Activated CD4-positive, alpha-beta T cell treated with anti-CD3 and anti-CD28 coated beads, Interleukin-2, amount 50 U/mL, for 1 hour (primary cell): ENCODE measurements around the gene CDHR2.

Source experiments
- DNase-seq: peaks from one replicate; pipeline ENCODE4 v3.0.0-alpha.2; 2020

CDHR2 gene

GRCh38 chr5:176548967-176549444, at the start of gene CDHR2:
Gene CDHR2, plus strand, starts transcription at chr5:176549342. Its CDS starts 16,011 bp downstream, at chr5:176565353.
- DNase-seq, result no peak

GRCh38 chr5:176500511-176500910, 48.6 kb upstream of the CDHR2 start:
- no peak for DNase-seq

- DNase-seq, result no peak
These were observed 47.8 kb upstream of the CDHR2 start for GRCh38 chr5:176501333-176501732.

- DNase-seq, result no peak
These were observed 45.6 kb upstream of the CDHR2 start for GRCh38 chr5:176503496-176503895.

- no peak for DNase-seq
These were observed 41.2 kb upstream of the CDHR2 start for GRCh38 chr5:176507911-176508310.

- DNase-seq, result no peak
These were observed 40.5 kb upstream of the CDHR2 start for GRCh38 chr5:176508603-176509002.

- DNase-seq, result no peak
These were observed 35.4 kb upstream of the CDHR2 start for GRCh38 chr5:176513788-176514187.

GRCh38 chr5:176514244-176514950, 34.7 kb upstream of the CDHR2 start:
- no peak for DNase-seq

- DNase-seq, result no peak
These were observed 33.7 kb upstream of the CDHR2 start for GRCh38 chr5:176515396-176515795.

- no peak for DNase-seq
These were observed 32.0 kb upstream of the CDHR2 start for GRCh38 chr5:176517053-176517661.

- DNase-seq, result no peak
These were observed 29.1 kb upstream of the CDHR2 start for GRCh38 chr5:176519810-176520720.

- no peak for DNase-seq
These were observed 27.9 kb upstream of the CDHR2 start for GRCh38 chr5:176521286-176521685.

- DNase-seq, result no peak
These were observed 27.4 kb upstream of the CDHR2 start for GRCh38 chr5:176521699-176522263.

GRCh38 chr5:176524138-176524537, 25.0 kb upstream of the CDHR2 start:
- no peak for DNase-seq

- DNase-seq, result no peak
These were observed 24.2 kb upstream of the CDHR2 start for GRCh38 chr5:176524987-176525386.

- no peak for DNase-seq
These were observed 23.5 kb upstream of the CDHR2 start for GRCh38 chr5:176525677-176526076.

- DNase-seq, result no peak
These were observed 22.7 kb upstream of the CDHR2 start for GRCh38 chr5:176526462-176526861.

- no peak for DNase-seq
These were observed 21.6 kb upstream of the CDHR2 start for GRCh38 chr5:176527246-176528222.

- no peak for DNase-seq
These were observed 20.8 kb upstream of the CDHR2 start for GRCh38 chr5:176528301-176528700.

GRCh38 chr5:176528761-176529115, 20.4 kb upstream of the CDHR2 start:
- DNase-seq, result no peak

- no peak for DNase-seq
These were observed 19.9 kb upstream of the CDHR2 start for GRCh38 chr5:176529116-176529740.

- DNase-seq, result peak; percentile 50
These were observed 19.4 kb upstream of the CDHR2 start for GRCh38 chr5:176529741-176530141.
